Astrocyte (in vitro differentiated cells and primary cell): ENCODE measurements around the gene GP1BA.

Experiments used
- EZH2 ChIP-seq: IDR thresholded peaks from 2 replicates; pipeline ENCODE4 v1.6.1; 2012; ENCODE audit warnings: mild to moderate bottlenecking, low read length, inconsistent platforms; ENCODE audit not compliant: insufficient read depth
- TF ChIP-seq, protein P1 (sequence below): IDR thresholded peaks from 2 replicates; pipeline ENCODE4 v1.5.1; 2011; ENCODE audit warnings: low read depth, mild to moderate bottlenecking, inconsistent platforms, low read length, moderate library complexity; ENCODE audit not compliant: insufficient read depth

DNA sequence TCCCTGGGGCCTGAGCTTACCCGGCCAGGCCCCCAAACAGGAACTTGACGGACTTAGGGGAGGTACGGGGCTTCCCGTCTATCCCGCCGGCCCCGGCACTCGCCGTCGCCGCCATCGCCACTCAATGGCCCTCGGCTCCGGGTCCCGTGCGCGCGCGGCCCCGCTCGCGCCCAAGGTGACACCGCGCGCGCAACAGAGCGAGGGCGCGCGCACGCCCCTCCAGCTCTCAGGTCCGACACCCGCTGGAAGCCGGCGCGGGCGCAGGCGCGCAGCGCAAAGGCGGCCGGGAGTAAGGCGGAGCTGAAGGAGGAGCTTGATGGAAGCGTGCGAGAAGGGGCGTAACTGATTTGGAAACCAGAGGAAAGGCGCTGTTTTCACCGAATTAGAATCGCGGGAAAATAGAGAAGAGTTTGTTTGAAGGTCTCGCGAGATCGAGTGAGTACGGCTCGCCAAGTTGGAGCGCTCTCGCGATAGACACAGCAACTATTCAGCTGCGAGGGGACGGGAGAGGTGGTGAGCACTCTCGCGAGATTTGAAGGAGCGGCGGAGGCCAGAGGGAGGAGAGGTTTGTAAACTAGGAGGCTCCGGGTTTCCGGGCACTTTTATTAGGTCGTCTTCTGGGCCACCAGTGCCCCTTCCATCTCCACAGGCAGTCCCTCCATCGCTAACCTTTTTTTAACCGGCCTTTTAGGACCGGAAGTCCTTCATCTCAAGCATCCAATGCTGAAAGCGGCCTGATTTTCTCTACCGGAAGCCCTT, 7.9 kb downstream of the GP1BA start, which contains the start of the genes RNF167 and SLC25A11:
- TF ChIP-seq, protein P1, sequence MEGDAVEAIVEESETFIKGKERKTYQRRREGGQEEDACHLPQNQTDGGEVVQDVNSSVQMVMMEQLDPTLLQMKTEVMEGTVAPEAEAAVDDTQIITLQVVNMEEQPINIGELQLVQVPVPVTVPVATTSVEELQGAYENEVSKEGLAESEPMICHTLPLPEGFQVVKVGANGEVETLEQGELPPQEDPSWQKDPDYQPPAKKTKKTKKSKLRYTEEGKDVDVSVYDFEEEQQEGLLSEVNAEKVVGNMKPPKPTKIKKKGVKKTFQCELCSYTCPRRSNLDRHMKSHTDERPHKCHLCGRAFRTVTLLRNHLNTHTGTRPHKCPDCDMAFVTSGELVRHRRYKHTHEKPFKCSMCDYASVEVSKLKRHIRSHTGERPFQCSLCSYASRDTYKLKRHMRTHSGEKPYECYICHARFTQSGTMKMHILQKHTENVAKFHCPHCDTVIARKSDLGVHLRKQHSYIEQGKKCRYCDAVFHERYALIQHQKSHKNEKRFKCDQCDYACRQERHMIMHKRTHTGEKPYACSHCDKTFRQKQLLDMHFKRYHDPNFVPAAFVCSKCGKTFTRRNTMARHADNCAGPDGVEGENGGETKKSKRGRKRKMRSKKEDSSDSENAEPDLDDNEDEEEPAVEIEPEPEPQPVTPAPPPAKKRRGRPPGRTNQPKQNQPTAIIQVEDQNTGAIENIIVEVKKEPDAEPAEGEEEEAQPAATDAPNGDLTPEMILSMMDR: no peak
- no peak for TF ChIP-seq EZH2
